ENCODE data around the gene CTNNA2.

CTNNA2 gene

GRCh38 chr2:79798776-79799175 lies 285.9 kb downstream of the CTNNA2 start:
- Mint-ChIP-seq H3K27ac (no peak overlapping the region), H3K9me3 (no peaks in the 10 kb centered on the region), H3K4me1 (no peaks in the 10 kb centered on the region), H3K27me3 (no peaks in the 10 kb centered on the region), H3K4me3 (no peak overlapping the region), H3K36me3 (no peaks in the 10 kb centered on the region)
- no peak for ATAC-seq (ENCODE audit: low read depth)
- DNase-seq (ENCODE audit: low spot score in 2 of 2), result no peak

- Mint-ChIP-seq H3K4me1 (no peaks in the 10 kb centered on the region), H3K9me3 (no peaks in the 10 kb centered on the region), H3K27me3 (no peaks in the 10 kb centered on the region), H3K27ac (no peak overlapping the region), H3K36me3 (no peaks in the 10 kb centered on the region), H3K4me3 (no peak overlapping the region)
- DNase-seq (ENCODE audit: low spot score in 2 of 2) (no peak), ATAC-seq (ENCODE audit: low read depth) (no peak)
Measured at GRCh38 chr2:79799729-79800128, 286.9 kb downstream of the CTNNA2 start.

GRCh38 chr2:79801082-79801481 lies 288.2 kb downstream of the CTNNA2 start:
- no peak for DNase-seq (ENCODE audit: low spot score in 2 of 2)
- Mint-ChIP-seq H3K4me3 (no peak overlapping the region), H3K27ac (no peak overlapping the region), H3K4me1 (no peaks in the 10 kb centered on the region), H3K9me3 (no peaks in the 10 kb centered on the region), H3K27me3 (no peaks in the 10 kb centered on the region), H3K36me3 (no peaks in the 10 kb centered on the region)
- ATAC-seq (ENCODE audit: low read depth), result no peak

GRCh38 chr2:79817288-79817687 lies 304.4 kb downstream of the CTNNA2 start:
- H3K27me3 Mint-ChIP-seq, result no peaks in the 10 kb centered on the region
- H3K9me3 Mint-ChIP-seq, result peaks cover 1% of the 10 kb centered on the region
- no peak overlapping the region for H3K27ac Mint-ChIP-seq
- no peak for DNase-seq (ENCODE audit: low spot score in 2 of 2)
- no peak for ATAC-seq (ENCODE audit: low read depth)
- no peaks in the 10 kb centered on the region for H3K4me1 Mint-ChIP-seq
- H3K36me3 Mint-ChIP-seq, result no peaks in the 10 kb centered on the region
- no peak overlapping the region for H3K4me3 Mint-ChIP-seq

- no peaks in the 10 kb centered on the region for H3K36me3 Mint-ChIP-seq
- H3K27me3 Mint-ChIP-seq, result no peaks in the 10 kb centered on the region
- peaks cover 10% of the 10 kb centered on the region for H3K9me3 Mint-ChIP-seq
- DNase-seq (ENCODE audit: low spot score in 2 of 2), result no peak
- no peak overlapping the region for H3K27ac Mint-ChIP-seq
- no peak for ATAC-seq (ENCODE audit: low read depth)
- H3K4me1 Mint-ChIP-seq, result no peaks in the 10 kb centered on the region
- no peak overlapping the region for H3K4me3 Mint-ChIP-seq
Measured at GRCh38 chr2:79820281-79820680, 307.4 kb downstream of the CTNNA2 start.

- Mint-ChIP-seq H3K9me3 (peaks cover 10% of the 10 kb centered on the region), H3K27ac (no peak overlapping the region), H3K27me3 (no peaks in the 10 kb centered on the region), H3K4me3 (no peak overlapping the region), H3K36me3 (no peaks in the 10 kb centered on the region), H3K4me1 (no peaks in the 10 kb centered on the region)
- DNase-seq (ENCODE audit: low spot score in 2 of 2), result no peak
- ATAC-seq (ENCODE audit: low read depth), result no peak
Measured at GRCh38 chr2:79822136-79822535, 309.3 kb downstream of the CTNNA2 start.

- Mint-ChIP-seq H3K27me3 (no peaks in the 10 kb centered on the region), H3K4me1 (no peaks in the 10 kb centered on the region), H3K27ac (no peak overlapping the region), H3K4me3 (no peak overlapping the region), H3K36me3 (no peaks in the 10 kb centered on the region), H3K9me3 (peaks cover 10% of the 10 kb centered on the region)
- DNase-seq (ENCODE audit: low spot score in 2 of 2) (no peak), ATAC-seq (ENCODE audit: low read depth) (no peak)
Measured at GRCh38 chr2:79824086-79824786, 311.4 kb downstream of the CTNNA2 start.

- Mint-ChIP-seq H3K27ac (no peak overlapping the region), H3K4me3 (no peak overlapping the region), H3K27me3 (no peaks in the 10 kb centered on the region), H3K36me3 (no peaks in the 10 kb centered on the region), H3K4me1 (no peaks in the 10 kb centered on the region), H3K9me3 (peaks cover 7% of the 10 kb centered on the region)
- no peak for ATAC-seq (ENCODE audit: low read depth)
- no peak for DNase-seq (ENCODE audit: low spot score in 2 of 2)
Measured at GRCh38 chr2:79827881-79828280, 315.0 kb downstream of the CTNNA2 start.

GRCh38 chr2:79830501-79830900 lies 317.6 kb downstream of the CTNNA2 start:
- no peaks in the 10 kb centered on the region for H3K36me3 Mint-ChIP-seq

GRCh38 chr2:79831961-79832360 lies 319.1 kb downstream of the CTNNA2 start:
- H3K4me1 Mint-ChIP-seq, result no peaks in the 10 kb centered on the region
- ATAC-seq (ENCODE audit: low read depth) (no peak), DNase-seq (ENCODE audit: low spot score in 2 of 2) (no peak)
- no peaks in the 10 kb centered on the region for H3K36me3 Mint-ChIP-seq
- H3K9me3 Mint-ChIP-seq, result peaks cover 1% of the 10 kb centered on the region
- no peak overlapping the region for H3K27ac Mint-ChIP-seq
- H3K27me3 Mint-ChIP-seq, result no peaks in the 10 kb centered on the region
- H3K4me3 Mint-ChIP-seq, result no peak overlapping the region

More at GRCh38 chr2:79830501-79830900, 317.6 kb downstream of the CTNNA2 start:
- DNase-seq (ENCODE audit: low spot score in 2 of 2), result no peak
- H3K4me1 Mint-ChIP-seq, result no peaks in the 10 kb centered on the region
- no peak overlapping the region for H3K4me3 Mint-ChIP-seq
- no peak overlapping the region for H3K27ac Mint-ChIP-seq
- no peaks in the 10 kb centered on the region for H3K27me3 Mint-ChIP-seq
- ATAC-seq (ENCODE audit: low read depth), result no peak
- H3K9me3 Mint-ChIP-seq, result no peaks in the 10 kb centered on the region

GRCh38 chr2:79832511-79833234 lies 319.8 kb downstream of the CTNNA2 start:
- ATAC-seq (ENCODE audit: low read depth), result no peak

GRCh38 chr2:79833235-79833878 lies 320.5 kb downstream of the CTNNA2 start:
- no peaks in the 10 kb centered on the region for H3K4me1 Mint-ChIP-seq
- ATAC-seq (ENCODE audit: low read depth) (no peak), DNase-seq (ENCODE audit: low spot score in 2 of 2) (no peak)
- no peak overlapping the region for H3K4me3 Mint-ChIP-seq
- no peaks in the 10 kb centered on the region for H3K36me3 Mint-ChIP-seq
- H3K27me3 Mint-ChIP-seq, result no peaks in the 10 kb centered on the region
- no peak overlapping the region for H3K27ac Mint-ChIP-seq
- peaks cover 1% of the 10 kb centered on the region for H3K9me3 Mint-ChIP-seq

More at GRCh38 chr2:79832511-79833234, 319.8 kb downstream of the CTNNA2 start:
- no peak for DNase-seq (ENCODE audit: low spot score in 2 of 2)
- Mint-ChIP-seq H3K36me3 (no peaks in the 10 kb centered on the region), H3K4me1 (no peaks in the 10 kb centered on the region), H3K9me3 (peaks cover 1% of the 10 kb centered on the region), H3K27ac (no peak overlapping the region), H3K27me3 (no peaks in the 10 kb centered on the region), H3K4me3 (no peak overlapping the region)

GRCh38 chr2:79835911-79836310 lies 323.1 kb downstream of the CTNNA2 start:
- Mint-ChIP-seq H3K36me3 (no peaks in the 10 kb centered on the region), H3K4me1 (no peaks in the 10 kb centered on the region), H3K4me3 (no peak overlapping the region), H3K27me3 (no peaks in the 10 kb centered on the region), H3K9me3 (peaks cover 3% of the 10 kb centered on the region), H3K27ac (no peak overlapping the region)
- DNase-seq (ENCODE audit: low spot score in 2 of 2) (no peak), ATAC-seq (ENCODE audit: low read depth) (no peak)

GRCh38 chr2:79844011-79844410 lies 331.2 kb downstream of the CTNNA2 start:
- no peak for ATAC-seq (ENCODE audit: low read depth)
- Mint-ChIP-seq H3K36me3 (no peaks in the 10 kb centered on the region), H3K4me3 (no peak overlapping the region), H3K4me1 (no peaks in the 10 kb centered on the region), H3K27me3 (no peaks in the 10 kb centered on the region), H3K9me3 (no peaks in the 10 kb centered on the region), H3K27ac (no peak overlapping the region)
- no peak for DNase-seq (ENCODE audit: low spot score in 2 of 2)
